OCI-LY1 (cell line): ENCODE data around the gene LRMDA.

Source experiments
- H2AFZ ChIP-seq: fragments of 200-600 bp; sonication (generic), shearing (Covaris generic); 2 replicates; pipeline ENCODE4 v1.6.0; 2014; ENCODE audit warnings: antibody characterized with exemption, mild to moderate bottlenecking, low read length
- H3F3A ChIP-seq: fragments of 200-600 bp; sonication (generic), shearing (Covaris generic); 2 replicates; pipeline ENCODE4 v1.6.0; 2014; ENCODE audit warnings: mild to moderate bottlenecking, antibody characterized with exemption, low read length, moderate library complexity; ENCODE audit not compliant: insufficient read depth
- H3K27ac ChIP-seq: fragments of 200-600 bp; sonication (generic); 2 replicates; pipeline ENCODE4 v1.5.1; 2014; ENCODE audit warnings: low read length, mixed run types, mild to moderate bottlenecking, low read depth; ENCODE audit not compliant: poor library complexity, severe bottlenecking
- H3K27me3 ChIP-seq: fragments of 200-600 bp; sonication (generic); 2 replicates; pipeline ENCODE4 v1.6.0; 2014; ENCODE audit warnings: antibody characterized with exemption, mild to moderate bottlenecking, low read length, moderate library complexity; ENCODE audit not compliant: insufficient read depth
- H3K36me3 ChIP-seq: fragments of 200-600 bp; sonication (generic); 2 replicates; pipeline ENCODE4 v1.6.1; 2014; ENCODE audit warnings: mild to moderate bottlenecking, antibody characterized with exemption, low read length, moderate library complexity, mixed read lengths; ENCODE audit not compliant: insufficient read depth
- H3K4me1 ChIP-seq: fragments of 200-600 bp; sonication (generic); 2 replicates; pipeline ENCODE4 v1.5.1; 2014; ENCODE audit warnings: mild to moderate bottlenecking, low read length, moderate library complexity; ENCODE audit not compliant: insufficient read depth, severe bottlenecking
- H3K4me2 ChIP-seq: fragments of 200-600 bp; sonication (generic), shearing (Covaris generic); 2 replicates; pipeline ENCODE4 v1.6.1; 2014; ENCODE audit warnings: low read length
- H3K4me3 ChIP-seq: fragments of 200-600 bp; sonication (generic); 2 replicates; pipeline ENCODE4 v1.5.1; 2014; ENCODE audit warnings: low read length, low read depth, mild to moderate bottlenecking, mixed read lengths; ENCODE audit not compliant: poor library complexity, severe bottlenecking
- H3K79me2 ChIP-seq: fragments of 200-600 bp; shearing (Covaris generic); 2 replicates; pipeline ENCODE4 v1.6.1; 2016; ENCODE audit warnings: mixed run types, low read length, mixed read lengths; ENCODE audit not compliant: insufficient read depth
- H3K9ac ChIP-seq: fragments of 200-600 bp; sonication (generic), shearing (Covaris generic); 2 replicates; pipeline ENCODE4 v1.6.1; 2014; ENCODE audit warnings: mild to moderate bottlenecking, low read length, mixed read lengths
- H3K9me2 ChIP-seq: fragments of 200-600 bp; sonication (generic), shearing (Covaris generic); 2 replicates; pipeline ENCODE4 v1.6.1; 2014; ENCODE audit warnings: low read depth, mild to moderate bottlenecking, low read length, mixed read lengths
- H3K9me3 ChIP-seq: fragments of 200-600 bp; shearing (Covaris generic); 2 replicates; pipeline ENCODE4 v1.6.1; 2014; ENCODE audit warnings: low read length, mixed read lengths
- H4K20me1 ChIP-seq: fragments of 200-600 bp; sonication (generic), shearing (Covaris generic); 2 replicates; pipeline ENCODE4 v1.6.0; 2016; ENCODE audit warnings: mild to moderate bottlenecking, low read length; ENCODE audit not compliant: insufficient read depth
- CTCF ChIP-seq: fragments of 200-600 bp; sonication (generic), shearing (Covaris generic); IDR thresholded peaks from 2 replicates; pipeline ENCODE4 v1.5.1; 2017; ENCODE audit warnings: mild to moderate bottlenecking, antibody characterized with exemption, low read length, moderate library complexity, mixed read lengths
- EZH2 ChIP-seq: fragments of 200-600 bp; sonication (generic), shearing (Covaris generic); IDR thresholded peaks from 2 replicates; pipeline ENCODE4 v1.8.0; 2017; ENCODE audit warnings: borderline replicate concordance, mixed run types, mild to moderate bottlenecking, antibody characterized with exemption, low read length, moderate library complexity, mixed read lengths

The LRMDA gene

GRCh38 chr10:76124280-76124679 is 692.9 kb downstream of the LRMDA start:
- Histone ChIP-seq H2AFZ (no peak overlapping the region), H3K9ac (no peak overlapping the region), H3K9me3 (no peaks in the 10 kb centered on the region), H3F3A (no peaks in the 10 kb centered on the region), H4K20me1 (no peaks in the 10 kb centered on the region), H3K4me3 (no peak overlapping the region), H3K27me3 (no peaks in the 10 kb centered on the region), H3K27ac (no peak overlapping the region), H3K4me2 (no peak overlapping the region), H3K36me3 (no peaks in the 10 kb centered on the region), H3K9me2 (no peaks in the 10 kb centered on the region), H3K4me1 (no peaks in the 10 kb centered on the region), H3K79me2 (no peaks in the 10 kb centered on the region)
- TF ChIP-seq EZH2 = no peak
- TF ChIP-seq CTCF = no peak

- no peaks in the 10 kb centered on the region for H3K4me1 ChIP-seq
Measured at GRCh38 chr10:76125900-76126299, 694.5 kb downstream of the LRMDA start.

GRCh38 chr10:76126607-76127527 is 695.4 kb downstream of the LRMDA start:
- Histone ChIP-seq H3K9me2 (no peaks in the 10 kb centered on the region), H3K9me3 (no peaks in the 10 kb centered on the region), H3K9ac (no peak overlapping the region), H4K20me1 (no peaks in the 10 kb centered on the region), H3K4me2 (no peak overlapping the region), H3K4me3 (no peak overlapping the region), H3K4me1 (no peaks in the 10 kb centered on the region), H3K36me3 (no peaks in the 10 kb centered on the region), H3K27me3 (no peaks in the 10 kb centered on the region), H2AFZ (no peak overlapping the region), H3K27ac (no peak overlapping the region), H3K79me2 (no peaks in the 10 kb centered on the region), H3F3A (no peaks in the 10 kb centered on the region)
- TF ChIP-seq EZH2 = no peak
- no peak for TF ChIP-seq CTCF

More at GRCh38 chr10:76125900-76126299, 694.5 kb downstream of the LRMDA start:
- H3K79me2 ChIP-seq = no peaks in the 10 kb centered on the region
- no peaks in the 10 kb centered on the region for H3K27me3 ChIP-seq
- no peak overlapping the region for H3K9ac ChIP-seq
- H3F3A ChIP-seq = no peaks in the 10 kb centered on the region
- H3K9me2 ChIP-seq = no peaks in the 10 kb centered on the region
- no peak for TF ChIP-seq CTCF
- no peak overlapping the region for H3K27ac ChIP-seq
- H3K36me3 ChIP-seq = no peaks in the 10 kb centered on the region
- no peaks in the 10 kb centered on the region for H3K9me3 ChIP-seq
- no peak overlapping the region for H3K4me3 ChIP-seq
- H4K20me1 ChIP-seq = no peaks in the 10 kb centered on the region
- no peak overlapping the region for H3K4me2 ChIP-seq
- H2AFZ ChIP-seq = no peak overlapping the region
